Measurements from ENCODE around the gene LTA.

Gene LTA

GRCh38 chr6:31614075-31614619, 42.1 kb downstream of the LTA start:
- no peak for TF ChIP-seq CTCF (IDR thresholded peaks at IDR 0.05)
- Histone ChIP-seq H3K27me3 (no peaks in the 10 kb centered on the region), H3K4me1 (ENCODE audit: control insufficient read depth in 1 of 2, insufficient read depth in 1 of 2, low read depth in 1 of 2, low read length in 1 of 2) (peaks cover 43 to 54% of the 10 kb centered on the region in 2 experiments), H3K4me3 (ENCODE audit: low read depth in 1 of 2, low read length in 1 of 2) (peak overlapping the region; percentile 79 to 87), H3K36me3 (no peaks in the 10 kb centered on the region), H3K27ac (peak overlapping the region; percentile 98), H3K9me3 (no peaks in the 10 kb centered on the region)

- TF ChIP-seq CTCF (IDR thresholded peaks at IDR 0.05) = peak; percentile 17
- no peaks in the 10 kb centered on the region for H3K36me3 ChIP-seq
- peak within 1 kb of the TSS; percentile 98 for H3K27ac ChIP-seq
- H3K4me3 ChIP-seq (ENCODE audit: low read depth in 1 of 2, low read length in 1 of 2) = peak within 1 kb of the TSS; percentile 79 to 87
- peaks cover 50 to 60% of the 10 kb centered on the region in 2 experiments for H3K4me1 ChIP-seq (ENCODE audit: control insufficient read depth in 1 of 2, insufficient read depth in 1 of 2, low read depth in 1 of 2, low read length in 1 of 2)
- no peaks in the 10 kb centered on the region for H3K27me3 ChIP-seq
- no peaks in the 10 kb centered on the region for H3K9me3 ChIP-seq
Measured at GRCh38 chr6:31614684-31615578, 42.8 kb downstream of the LTA start, which contains the start of gene AIF1. Gene AIF1, plus strand, starts transcription at chr6:31615234. Its CDS starts 96 bp downstream, at chr6:31615330.

- Histone ChIP-seq H3K4me1 (ENCODE audit: control insufficient read depth in 1 of 2, insufficient read depth in 1 of 2, low read depth in 1 of 2, low read length in 1 of 2) (peaks cover 51 to 59% of the 10 kb centered on the region in 2 experiments), H3K4me3 (ENCODE audit: low read depth in 1 of 2, low read length in 1 of 2) (peak overlapping the region; percentile 79 to 87), H3K27me3 (no peaks in the 10 kb centered on the region), H3K9me3 (no peaks in the 10 kb centered on the region), H3K27ac (peak overlapping the region; percentile 98), H3K36me3 (no peaks in the 10 kb centered on the region)
- TF ChIP-seq CTCF (IDR thresholded peaks at IDR 0.05) = no peak
Measured at GRCh38 chr6:31615748-31616147, 43.7 kb downstream of the LTA start.

GRCh38 chr6:31617010-31617409, 44.9 kb downstream of the LTA start:
- H3K36me3 ChIP-seq = no peaks in the 10 kb centered on the region
- H3K4me1 ChIP-seq (ENCODE audit: control insufficient read depth in 1 of 2, insufficient read depth in 1 of 2, low read depth in 1 of 2, low read length in 1 of 2) = peaks cover 60 to 64% of the 10 kb centered on the region in 2 experiments
- TF ChIP-seq CTCF (IDR thresholded peaks at IDR 0.05) = no peak
- peak overlapping the region; percentile 98 for H3K27ac ChIP-seq
- H3K4me3 ChIP-seq (ENCODE audit: low read depth in 1 of 2, low read length in 1 of 2) = peak overlapping the region in 1 of 2 experiments; percentile 87
- H3K27me3 ChIP-seq = no peaks in the 10 kb centered on the region
- no peaks in the 10 kb centered on the region for H3K9me3 ChIP-seq

- Histone ChIP-seq H3K27ac (peak overlapping the region; percentile 99), H3K4me1 (ENCODE audit: control insufficient read depth in 1 of 2, insufficient read depth in 1 of 2, low read depth in 1 of 2, low read length in 1 of 2) (peaks cover 57 to 58% of the 10 kb centered on the region in 2 experiments), H3K4me3 (ENCODE audit: low read depth in 1 of 2, low read length in 1 of 2) (peak overlapping the region; percentile 73 to 99), H3K9me3 (no peaks in the 10 kb centered on the region), H3K36me3 (peaks cover 17% of the 10 kb centered on the region), H3K27me3 (no peaks in the 10 kb centered on the region)
- TF ChIP-seq CTCF (IDR thresholded peaks at IDR 0.05) = peak; percentile 42
Measured at GRCh38 chr6:31619805-31620585, 47.9 kb downstream of the LTA start.
